ENCODE data around the gene CLDN20. TPM values are rescaled to one million over a fixed set of nuclear protein-coding genes. Genes with fewer than 3 reads are reported as not detected.
A peak's percentile ranks its signal among the peaks of the same experiment; 100 is the strongest.

Gene CLDN20
- total and polyA plus RNA-seq, 2 of the 8 experiments (the other 6 are each of a cell fraction or from before 2014, with no cell fraction given) = not detected

DNA sequence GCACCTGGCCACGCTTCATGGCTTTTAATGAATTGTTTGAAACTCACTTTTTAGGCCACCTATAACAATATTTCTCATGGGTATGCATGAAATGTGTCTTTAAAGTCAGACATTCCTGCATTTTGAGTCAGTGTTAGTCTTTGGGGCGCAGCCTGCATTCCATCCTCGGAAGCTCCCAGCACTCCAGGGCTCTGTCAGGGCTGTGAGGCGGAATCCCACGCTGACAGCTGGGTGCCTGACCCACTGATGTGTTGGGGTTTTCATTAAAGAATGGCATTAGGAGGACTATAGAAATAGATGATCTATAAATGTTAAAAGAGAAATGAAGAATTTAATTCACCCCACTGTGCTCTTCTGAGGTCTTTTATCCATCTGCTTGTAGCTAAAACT lies 16.2 kb upstream of the CLDN20 start:
- Histone ChIP-seq H3K9ac (replicated peaks in 1 of 4; ENCODE audit: extremely low read depth in 1 of 4, low read depth in 3 of 4, low read length in 3 of 4) (no peak overlapping the region), H3K27ac (ENCODE audit: low read depth, low read length) (no peak overlapping the region), H2BK120ac (replicated peaks; ENCODE audit: low read depth, low read length) (no peak overlapping the region), H4K91ac (replicated peaks; ENCODE audit: insufficient read length, low read length) (no peak overlapping the region), H3K23me2 (ENCODE audit: low read depth, low read length) (no peaks in the 10 kb centered on the region), H3K27me3 (replicated peaks in 1 of 4; ENCODE audit: control insufficient read depth in 3 of 4, extremely low read depth in 1 of 4, insufficient read depth in 3 of 4, low read length in 3 of 4) (no peaks in the 10 kb centered on the region), H4K8ac (ENCODE audit: extremely low read depth, insufficient read depth, low read length) (no peak overlapping the region), H2AFZ (ENCODE audit: low read length) (no peak overlapping the region), H3K4me1 (replicated peaks in 1 of 4; ENCODE audit: control insufficient read depth in 3 of 4, insufficient read depth in 4 of 4, low read length in 3 of 4) (0 out of 7 replicates have a peak, but pooled peaks cover 0 to 3% (median 0%) of the 10 kb centered on the region in 4 experiments), H2BK12ac (ENCODE audit: low read depth, low read length) (no peak overlapping the region), H3K9me3 (ENCODE audit: insufficient read depth in 2 of 2, low read depth in 1 of 2, low read length in 1 of 2) (no peaks in the 10 kb centered on the region), H2BK5ac (ENCODE audit: low read depth, low read length) (no peak overlapping the region), H3K18ac (ENCODE audit: extremely low read depth, low read length) (no peak overlapping the region), H3K79me2 (ENCODE audit: control insufficient read depth in 1 of 2, insufficient read depth in 2 of 2, low read length in 2 of 2) (no peaks in the 10 kb centered on the region), H3K4me2 (ENCODE audit: insufficient read depth in 1 of 2, low read depth in 2 of 2, low read length in 2 of 2) (no peak overlapping the region), H3K79me1 (ENCODE audit: low read depth, low read length) (no peaks in the 10 kb centered on the region), H3K23ac (ENCODE audit: insufficient read length) (no peak overlapping the region), H2AK5ac (ENCODE audit: low read depth, low read length) (no peak overlapping the region), H4K5ac (ENCODE audit: insufficient read length, low read depth, low read length) (no peak overlapping the region), H4K20me1 (replicated peaks in 1 of 2; ENCODE audit: control insufficient read depth in 1 of 2, insufficient read depth in 2 of 2, low read length in 2 of 2) (no peaks in the 10 kb centered on the region), H3K4ac (replicated peaks; ENCODE audit: insufficient read length, low read depth, low read length) (no peak overlapping the region), H2BK20ac (ENCODE audit: low read length) (no peak overlapping the region), H3K4me3 (ENCODE audit: extremely low read depth in 1 of 4, insufficient read depth in 2 of 4, low read depth in 3 of 4, low read length in 4 of 4) (no peak overlapping the region), H3K36me3 (ENCODE audit: control insufficient read depth in 2 of 4, insufficient read depth in 4 of 4, low read length in 3 of 4) (peaks cover 4 to 54% (median 18%) of the 10 kb centered on the region in 4 experiments; a peak in 6 of 8 replicates), H3K56ac (replicated peaks; ENCODE audit: insufficient read length, low read depth, low read length) (no peak overlapping the region), H2BK15ac (ENCODE audit: low read length) (no peak overlapping the region), H3K14ac (ENCODE audit: insufficient read length) (no peak overlapping the region)
- CTCF ChIA-PET (ENCODE audit: partially characterized antibody) = interaction anchor here (0.6 to 8.9 kb wide), 40 partner anchors 8 to 572 kb away, joined by 3 to 98 read pairs (median 6); no protein-coding TSS in a partner anchor
- 95% methylated on average over 5 of the region's 5 CpGs; no CpG with 5 or more reads in 1 of the 2 experiments for WGBS, 2 experiments (ENCODE audit: extremely low coverage in 1 of 2, insufficient coverage in 1 of 2, insufficient read length in 1 of 2, insufficient replicate concordance in 2 of 2, low coverage in 1 of 2, low lambda C conversion rate in 2 of 2, missing lambda C conversion rate in 1 of 2)
- DNase-seq (ENCODE audit: low read depth in 1 of 2, low spot score in 2 of 2) = no peak
- no peak for FAIRE-seq
- POLR2A ChIA-PET (ENCODE audit: partially characterized antibody) = interaction anchor here (1.1 to 2.4 kb wide), 4 partner anchors 13 to 134 kb away, joined by 3 to 8 read pairs (median 4); no protein-coding TSS in a partner anchor
- TF ChIP-seq PHF8 (conservative IDR thresholded peaks at IDR 0.05; ENCODE audit: low read depth, low read length) (no peak), TEAD4 (IDR thresholded peaks at IDR 0.05; ENCODE audit: low read depth, low read length) (0 out of 2 replicates have a peak, but pooled peaks have one; percentile 53)

Data from H1 (cell line).